Lower leg skin (tissue), 4 donors: Measurements from ENCODE around the gene ZDHHC14. TPM values are rescaled to one million over a fixed set of nuclear protein-coding genes. Genes with fewer than 3 reads are reported as not detected.
A peak's percentile ranks its signal among the peaks of the same experiment; 100 is the strongest.
"Not testable (repeated sequence)": the region's sequence is repeated elsewhere in the genome, so short reads cannot be mapped to it uniquely, and the experiment has no call there.

Source experiments
- DNase-seq, 2 donors: peaks; one replicate each; pipeline ENCODE4 v3.0.0-alpha.2; 2019; ENCODE audit warnings: low spot score in 2 of 2
- H3K4me3 ChIP-seq: fragments of 200-600 bp; sonication (generic); 2 replicates; pipeline ENCODE4 v1.5.1; 2017; ENCODE audit warnings: mild to moderate bottlenecking, low read depth; ENCODE audit not compliant: poor library complexity, severe bottlenecking
- CTCF ChIP-seq, 3 donors: fragments of 450-650 bp; IDR thresholded peaks; one replicate each; pipeline ENCODE4 v1.5.1; 2016; ENCODE audit warnings: antibody characterized with exemption in 3 of 3, mild to moderate bottlenecking in 3 of 3, moderate library complexity in 2 of 3
- POLR2A ChIP-seq, 2 donors: fragments of 450-650 bp; IDR thresholded peaks; one replicate each; pipeline ENCODE4 v1.6.1; 2016 to 2017; ENCODE audit warnings: antibody characterized with exemption in 2 of 2, mild to moderate bottlenecking in 1 of 2, moderate library complexity in 1 of 2
- WGBS, 2 donors: methylation state at CpG; one replicate each; pipeline ENCODE4 v1.1.5; 2018; 5-methylcytosine and 5-hydroxymethylcytosine counted together
- intact Hi-C: fragments of 100-400 bp; cut with DNase I; formaldehyde crosslinking; loops from one replicate; pipeline ENCODE4 v1.15.0; 2023; ENCODE audit warnings: low total_unique reads
- total RNA-seq, 4 donors: library from RNA; depleted of rRNA; stranded (reverse); fragments of >200 nt; gene quantifications; one replicate each; pipeline ENCODE4 v1.1.0, GENCODE V29; 2016

Gene ZDHHC14
- total RNA-seq, 4 donors from 2014 or later = 4.5 to 8.3 (median 6.1) TPM

- no peak for DNase-seq
- TF ChIP-seq CTCF (IDR thresholded peaks at IDR 0.05) (no peak), POLR2A (IDR thresholded peaks at IDR 0.05) (no peak)
- intact Hi-C loops = no loop called here
- 77 to 78% methylated on average over 5 of the region's 5 CpGs for WGBS, 2 donors
- no peak overlapping the region for H3K4me3 ChIP-seq
Measured at GRCh38 chr6:157571950-157572349, 191.0 kb downstream of the ZDHHC14 start.

- intact Hi-C loops = no loop called here
- no peak overlapping the region for H3K4me3 ChIP-seq
- TF ChIP-seq CTCF (IDR thresholded peaks at IDR 0.05) (no peak), POLR2A (IDR thresholded peaks at IDR 0.05) (no peak)
- whole genome bisulfite sequencing, 2 donors = 85 to 87% methylated on average over 5 of the region's 5 CpGs
- DNase-seq = no peak
Measured at GRCh38 chr6:157574851-157575424, 193.9 kb downstream of the ZDHHC14 start.

- no peak overlapping the region for H3K4me3 ChIP-seq
- TF ChIP-seq POLR2A (IDR thresholded peaks at IDR 0.05) (no peak), CTCF (IDR thresholded peaks at IDR 0.05) (no peak)
- 88 to 89% methylated on average over 9 of the region's 9 CpGs for WGBS, 2 donors
- intact Hi-C loops = no loop called here
- peak in 1 of 2 donors; percentile 80 for DNase-seq
Measured at GRCh38 chr6:157575436-157576145, 194.6 kb downstream of the ZDHHC14 start.

- intact Hi-C loops, DNase-seq, H3K4me3 ChIP-seq: not testable (repeated sequence)
Measured at GRCh38 chr6:157576991-157577390, 196.0 kb downstream of the ZDHHC14 start.

GRCh38 chr6:157578527-157578926 is 197.5 kb downstream of the ZDHHC14 start:
- intact Hi-C loops, H3K4me3 ChIP-seq, DNase-seq: not testable (repeated sequence)
- 91 to 92% methylated on average over 2 of the region's 2 CpGs for whole genome bisulfite sequencing, 2 donors

- TF ChIP-seq POLR2A (IDR thresholded peaks at IDR 0.05) (no peak), CTCF (IDR thresholded peaks at IDR 0.05) (no peak)
- intact Hi-C loops = no loop called here
- 27 to 35% methylated on average over 3 of the region's 3 CpGs for WGBS, 2 donors
- no peak for DNase-seq
- H3K4me3 ChIP-seq = no peak overlapping the region
Measured at GRCh38 chr6:157579467-157580031, 198.6 kb downstream of the ZDHHC14 start.
